Stimulated activated naive CD4-positive, alpha-beta T cell (primary cell): ENCODE measurements around the gene OR1G1.
"Not testable (repeated sequence)": the region's sequence is repeated elsewhere in the genome, so short reads cannot be mapped to it uniquely, and the experiment has no call there.

Experiments used
- DNase-seq, 6 experiments: peaks; one replicate each; lab custom pipeline; 2025; lab: John Stamatoyannopoulos, UW

The OR1G1 gene

DNA sequence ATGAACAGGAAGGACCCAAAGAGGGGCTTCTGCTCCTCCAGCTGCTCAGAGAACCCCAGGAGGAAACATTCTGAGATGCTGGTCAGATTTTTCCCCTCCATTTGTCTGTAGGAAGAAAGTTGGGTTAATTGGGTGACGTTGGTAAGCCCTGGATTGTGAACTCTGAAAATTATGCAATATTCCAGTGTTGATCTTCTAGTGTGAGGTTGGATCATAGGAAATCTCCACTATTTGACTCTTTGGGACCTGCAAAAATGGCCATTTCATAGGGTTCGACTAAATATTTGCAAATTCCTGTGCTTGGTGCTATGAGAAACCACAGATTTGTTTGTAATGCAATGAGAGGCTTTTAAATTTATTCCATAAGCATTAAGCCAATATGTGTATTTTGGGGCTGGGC lies at the start of gene OR1G1:
Gene OR1G1 (minus strand): TSS at position 101 of the 400 bp plus-strand sequence. CDS start 0 bp downstream, at position 101.
- no peak for DNase-seq

DNA sequence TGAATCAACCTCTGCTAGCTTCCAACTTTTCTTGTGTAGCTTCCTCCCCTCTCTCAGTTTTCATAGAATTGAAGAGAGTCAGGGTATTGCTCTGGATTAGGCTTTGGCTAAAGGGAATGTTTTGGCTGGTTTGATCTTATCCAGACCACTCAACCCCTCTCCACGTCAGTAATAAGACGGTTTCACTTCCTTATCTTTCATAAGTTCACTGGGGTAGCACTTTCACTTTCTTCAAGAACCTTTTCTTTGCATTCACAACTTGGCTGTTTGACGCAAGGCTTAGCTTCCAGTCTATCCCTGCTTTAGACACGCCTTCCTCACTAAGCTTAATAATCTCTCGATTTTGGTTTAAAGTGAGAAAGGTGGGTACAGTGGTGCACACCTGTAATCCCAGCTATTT lies 40.2 kb upstream of the OR1G1 start:
- DNase-seq: no peak

DNA sequence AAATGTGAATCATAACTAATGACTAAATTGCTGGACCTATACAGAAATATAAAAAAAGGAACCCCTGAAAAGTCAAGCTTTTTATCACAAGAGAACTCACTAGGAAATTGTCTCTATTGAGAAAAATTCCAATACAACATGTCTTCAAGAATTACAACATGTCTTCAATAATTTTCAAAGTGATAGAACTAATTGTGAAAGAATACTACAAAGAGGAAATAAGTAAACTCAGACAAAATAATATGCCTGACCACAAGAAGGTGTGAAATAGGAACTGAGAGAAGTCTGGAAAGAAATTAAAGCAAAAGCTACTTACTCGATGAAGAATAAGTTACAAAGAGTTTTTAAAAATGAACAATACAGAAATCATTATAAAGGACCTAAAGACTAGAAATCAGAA lies 29.9 kb upstream of the OR1G1 start:
- DNase-seq: no peak

DNA sequence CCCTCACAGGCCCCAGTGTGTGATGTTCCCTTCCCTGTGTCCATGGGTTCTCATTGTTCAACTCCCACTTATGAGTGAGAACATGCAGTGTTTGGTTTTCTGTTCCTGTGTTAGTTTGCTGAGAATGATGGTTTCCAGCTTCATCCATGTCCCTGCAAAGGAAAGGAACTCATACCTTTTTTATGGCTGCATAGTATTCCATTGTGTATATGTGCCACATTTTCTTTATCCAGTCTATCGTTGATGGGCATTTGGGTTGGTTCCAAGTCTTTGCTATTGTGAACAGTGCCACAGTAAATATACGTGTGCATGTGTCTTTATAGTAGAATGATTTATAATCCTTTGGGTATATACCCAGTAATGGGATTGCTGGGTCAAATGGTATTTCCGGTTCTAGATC lies 10.1 kb upstream of the OR1G1 start:
- DNase-seq: not testable (repeated sequence)

DNA sequence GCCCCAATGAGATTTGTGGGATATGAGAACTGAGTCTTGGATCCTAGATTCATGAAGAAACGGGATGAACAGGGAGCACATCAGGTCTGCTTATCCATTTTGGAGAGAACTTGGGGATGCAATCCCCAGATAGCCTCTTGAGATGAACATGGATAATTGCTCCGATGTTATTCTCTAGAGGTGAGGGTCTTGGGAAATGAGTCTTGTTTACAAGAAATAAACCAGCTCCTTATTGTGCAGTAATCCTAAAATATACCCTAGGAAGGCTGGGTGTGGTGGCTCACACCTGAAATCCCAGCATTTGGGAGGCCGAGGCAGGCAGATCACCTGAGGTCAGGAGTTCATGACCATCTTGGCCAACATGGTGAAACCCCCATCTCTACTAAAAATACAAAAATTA lies 23.0 kb downstream of the OR1G1 start, which contains the start of gene OR1D2:
Gene OR1D2 (minus strand): TSS at position 101 of the 400 bp plus-strand sequence. CDS start 11,426 bp downstream, outside the sequence.
- no peak for DNase-seq
